KBM-7 (cell line): ENCODE results near the gene RAB5B.

Experiments used
- DNase-seq: peaks from one replicate; pipeline ENCODE4 v3.0.0-alpha.2; 2015
- in situ Hi-C: fragments of 300-500 bp; cut with MboI; formaldehyde crosslinking; loops from 2 replicates; pipeline ENCODE4 v1.14.3; 2020; ENCODE audit warnings: low sequenced_read_pairs, low pct_unique_long_range_greater_than_20kb, mixed read lengths

RAB5B gene

DNA sequence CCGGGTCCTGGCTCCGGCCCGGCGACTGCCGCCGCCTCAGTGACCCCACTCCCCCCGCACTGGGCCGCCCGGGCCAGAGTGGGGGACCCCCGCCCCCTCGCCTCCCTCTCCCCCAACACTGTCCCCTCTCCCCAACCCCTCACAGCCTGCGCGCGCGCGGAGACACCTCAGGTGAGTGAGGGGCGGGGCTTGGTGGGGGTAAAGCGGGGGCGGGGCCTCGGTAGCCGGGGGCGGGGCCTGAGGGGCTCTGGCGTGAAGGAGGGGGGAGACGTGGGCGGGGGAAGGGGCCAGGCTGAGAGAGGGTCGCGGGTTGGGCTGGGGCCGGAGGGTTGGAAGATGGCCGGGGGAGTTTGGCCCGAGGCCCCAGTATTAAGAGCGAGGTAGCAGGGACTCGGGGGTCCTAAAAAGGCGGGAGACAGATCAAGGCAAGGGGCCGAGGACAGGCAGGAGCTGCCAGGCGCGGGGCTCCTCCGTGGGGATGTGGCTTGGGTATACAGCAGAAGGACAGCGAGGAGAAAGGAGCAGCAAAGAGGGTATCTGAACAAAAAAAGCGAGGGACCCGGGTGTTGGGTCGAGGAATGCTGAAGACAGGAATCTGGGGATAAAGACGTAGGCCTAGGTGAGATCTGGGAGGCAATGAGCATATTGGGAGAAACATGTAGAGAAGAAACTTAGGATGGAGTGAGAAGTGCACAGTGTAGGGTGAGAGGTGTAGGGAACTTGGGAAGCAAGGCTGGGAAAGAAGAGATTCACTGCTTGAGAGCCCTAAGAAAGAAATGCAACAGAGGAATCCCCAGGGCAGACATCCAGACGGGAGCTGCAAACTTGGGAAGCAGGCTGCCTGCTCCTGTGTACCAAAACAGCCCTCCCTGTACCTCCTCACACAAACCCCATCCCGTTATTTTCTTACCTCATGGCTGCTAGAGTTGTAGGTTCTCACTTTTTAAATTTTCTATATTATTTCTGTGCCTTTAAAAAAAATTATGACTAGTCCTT lies 34.0 kb downstream of the RAB5B start:
- in situ Hi-C loops = no loop called here
- no peak for DNase-seq

DNA sequence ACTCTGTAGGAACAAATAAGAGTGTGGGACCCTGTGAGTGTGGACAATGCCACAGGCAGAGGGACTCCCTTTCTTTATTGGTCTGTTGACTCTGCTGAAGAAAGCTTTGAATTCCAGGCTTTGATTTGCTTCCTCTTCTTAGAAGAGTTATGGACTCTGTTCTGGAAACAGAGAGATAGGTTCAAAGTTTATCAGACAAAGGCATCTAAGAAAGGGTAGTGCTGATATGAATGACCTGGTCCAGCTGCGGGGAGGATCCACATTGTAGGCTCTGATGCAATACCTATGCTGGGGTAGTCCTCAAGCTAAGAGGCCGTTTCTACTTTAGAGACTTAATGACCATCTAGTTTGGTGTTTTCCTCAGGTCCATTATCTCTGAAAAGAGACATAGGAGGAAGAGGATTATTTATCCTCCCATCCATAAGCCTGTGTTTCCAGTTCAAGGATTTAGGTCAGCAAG lies 36.3 kb downstream of the RAB5B start:
- in situ Hi-C loops = no loop called here
- DNase-seq = no peak

DNA sequence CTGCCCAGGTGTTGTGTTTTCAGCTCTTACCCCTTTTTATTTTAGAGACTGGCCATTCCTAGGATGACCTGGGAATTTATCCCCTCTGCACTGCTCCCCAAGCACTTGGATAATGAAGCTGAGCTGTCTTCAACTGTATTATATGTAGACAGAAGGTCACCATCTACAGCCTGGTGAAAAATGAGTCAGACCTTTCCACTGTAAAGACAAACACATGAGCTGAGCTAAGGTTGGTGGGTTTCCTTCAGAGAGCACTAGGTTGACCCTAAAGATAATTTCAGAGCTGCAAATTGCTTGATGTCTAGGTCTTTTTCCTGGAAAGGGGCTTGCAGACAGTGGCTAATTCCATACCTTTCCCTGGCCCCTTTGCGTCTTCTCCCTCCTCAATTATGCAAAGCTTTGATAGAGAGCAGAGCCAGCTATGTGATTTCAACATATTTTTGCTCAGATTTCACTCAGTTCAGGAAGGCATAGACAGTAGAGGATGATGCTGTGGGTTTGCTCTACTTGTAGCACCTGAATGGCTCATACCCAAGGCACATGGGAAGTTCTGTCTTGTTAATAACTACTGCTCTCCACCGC lies 37.7 kb downstream of the RAB5B start:
- no peak for DNase-seq
- in situ Hi-C loops = no loop called here

DNA sequence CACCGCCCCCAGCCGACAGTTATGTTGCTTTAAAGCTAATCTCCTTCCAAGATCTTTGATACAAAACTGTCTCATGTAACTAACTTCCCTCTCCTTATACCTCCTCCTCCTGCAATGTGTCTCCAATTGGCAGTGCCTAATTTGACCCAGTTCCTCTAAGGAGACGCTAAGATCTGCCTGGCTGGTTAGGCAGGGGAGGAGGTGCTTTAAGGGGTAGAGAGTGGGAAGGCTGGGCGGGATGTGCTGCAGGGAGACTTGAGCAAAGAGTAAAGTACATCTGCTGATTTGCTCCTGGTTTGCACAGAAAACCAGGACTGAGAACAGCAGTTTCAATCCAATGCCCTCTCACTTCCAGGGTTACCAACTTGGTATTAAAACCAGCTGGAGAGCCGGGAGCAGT lies 39.6 kb downstream of the RAB5B start:
- in situ Hi-C loops = no loop called here
- DNase-seq = peak; percentile 67

DNA sequence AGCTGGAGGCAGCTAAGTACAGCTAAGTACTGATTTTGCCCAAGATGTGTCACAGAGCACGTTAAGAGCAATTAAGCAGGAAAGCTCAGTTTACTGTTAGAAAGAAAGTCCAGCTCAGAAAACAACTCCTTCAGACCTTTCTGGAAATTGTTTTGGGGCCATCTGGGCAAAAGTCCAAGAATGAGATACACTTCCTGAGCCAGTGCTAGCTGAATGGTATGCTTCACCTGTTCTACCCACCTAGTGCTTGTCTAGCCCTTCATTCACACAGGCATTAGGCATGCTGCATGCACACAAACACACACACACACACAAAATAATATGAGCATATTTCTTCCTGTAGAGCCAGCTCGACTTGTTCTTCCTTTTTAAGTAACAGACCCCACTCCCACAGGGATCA lies 40.3 kb downstream of the RAB5B start:
- in situ Hi-C loops = no loop called here
- DNase-seq = no peak

DNA sequence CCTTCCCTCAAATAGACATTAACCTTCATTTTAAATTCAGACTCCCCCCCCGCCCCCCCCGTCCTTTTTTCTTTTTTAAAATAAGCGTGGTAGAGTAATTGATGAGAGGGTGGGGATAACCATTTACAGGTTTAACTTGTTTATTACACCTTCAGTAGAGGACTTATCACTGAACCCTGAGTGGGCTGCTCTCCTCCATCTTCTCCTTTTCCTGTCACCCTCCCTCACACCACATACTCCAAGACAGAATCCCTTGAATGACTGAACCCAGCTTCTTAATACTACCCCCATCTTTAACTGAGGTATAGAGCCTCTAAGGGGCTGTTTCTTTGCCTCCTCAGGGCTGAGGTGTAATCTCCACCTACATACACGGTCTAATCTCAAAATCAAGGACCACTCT lies 43.3 kb downstream of the RAB5B start:
- in situ Hi-C loops = no loop called here
- DNase-seq = no peak

DNA sequence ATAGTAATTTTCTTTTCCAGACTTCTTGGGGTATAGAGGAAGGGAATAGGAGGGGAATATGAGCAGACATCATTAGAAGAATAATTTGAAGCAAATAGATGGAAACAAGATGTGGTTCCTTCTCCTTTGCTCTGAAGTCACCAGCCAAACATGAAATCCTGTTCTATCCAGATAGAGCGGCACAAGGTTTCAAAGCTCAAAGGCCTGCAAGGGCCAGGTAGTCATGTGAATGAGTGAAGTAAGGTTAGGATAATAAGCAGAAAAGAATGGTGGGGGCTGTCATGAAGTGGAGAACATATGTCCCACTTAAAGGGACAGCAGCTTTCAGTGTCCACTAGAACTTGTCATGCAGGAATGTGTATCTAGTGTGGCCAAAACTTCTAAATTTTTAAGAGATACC lies 44.5 kb downstream of the RAB5B start:
- in situ Hi-C loops = no loop called here
- no peak for DNase-seq

DNA sequence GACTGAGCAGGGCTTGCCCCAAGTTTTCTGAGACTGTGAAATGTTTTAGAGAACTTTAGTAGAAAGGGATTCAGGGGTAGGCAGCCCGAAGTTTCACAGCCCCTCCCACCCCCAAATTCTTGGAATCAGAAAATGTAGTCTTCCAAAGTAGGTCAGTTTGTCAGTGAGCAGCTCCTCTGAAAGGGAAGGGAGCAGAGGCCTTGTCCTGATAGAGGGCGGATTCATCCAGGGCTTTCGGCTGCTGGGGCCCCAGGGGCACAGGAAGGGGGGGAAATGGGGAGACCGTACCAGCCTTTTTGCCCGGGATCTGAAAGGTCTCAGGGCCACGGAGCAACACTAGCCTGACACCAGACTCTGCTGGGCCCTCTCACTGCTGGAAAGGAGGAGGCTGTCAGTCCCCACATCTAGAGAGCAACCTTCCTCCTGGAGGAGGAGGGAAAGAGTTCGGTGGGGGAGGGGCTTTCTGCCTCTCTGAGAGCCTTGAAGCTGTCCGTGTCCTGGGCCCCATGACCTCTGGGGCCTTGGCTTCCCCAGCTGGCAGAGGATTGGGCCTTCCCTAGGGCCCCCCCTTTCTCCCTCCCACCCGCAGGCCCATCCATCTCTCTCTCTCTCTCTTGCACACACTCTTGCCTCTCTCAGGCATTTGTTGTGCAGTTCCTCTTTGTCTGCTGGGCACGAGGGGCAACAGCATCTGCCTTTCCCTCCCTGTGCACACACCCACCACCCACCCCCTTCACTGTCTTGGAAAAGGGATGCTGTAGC lies 46.7 kb downstream of the RAB5B start, which contains the start of gene IKZF4:
IKZF4 (plus strand) TSS at position 621 of the 762 bp plus-strand sequence. CDS start 451 bp downstream, outside the sequence.
- DNase-seq = peak; percentile 84
- in situ Hi-C loops = no loop called here

DNA sequence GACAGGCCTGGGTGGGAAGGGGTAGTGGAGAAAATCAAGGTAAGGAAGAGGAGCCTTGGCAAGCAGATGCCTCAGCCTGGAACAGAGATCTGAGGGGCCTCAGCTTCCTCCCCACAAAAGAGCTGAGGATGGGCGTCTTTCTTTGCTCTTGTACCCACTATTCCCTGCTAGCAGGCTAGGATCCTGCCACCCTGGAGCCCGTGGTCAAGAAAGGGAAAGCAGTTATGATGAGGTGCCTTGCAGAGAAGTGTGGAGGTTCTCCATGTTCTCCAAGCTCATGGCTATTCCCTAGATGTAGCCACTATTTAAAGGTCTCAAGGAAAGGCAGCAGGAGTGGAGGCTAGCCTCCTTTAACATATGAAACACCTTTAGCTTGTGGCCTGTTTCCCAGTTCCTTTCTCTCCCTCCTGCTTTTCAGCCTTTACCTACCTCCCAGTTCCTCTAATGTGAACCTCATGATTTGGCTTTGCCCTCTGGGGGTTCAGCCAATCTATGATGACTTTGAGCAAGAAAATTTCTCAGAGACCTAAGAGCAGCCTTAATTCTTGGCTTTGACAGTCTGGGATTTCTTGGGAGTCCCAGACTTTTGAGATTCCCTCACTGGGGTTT lies 48.1 kb downstream of the RAB5B start:
- in situ Hi-C loops = no loop called here
- DNase-seq = no peak

DNA sequence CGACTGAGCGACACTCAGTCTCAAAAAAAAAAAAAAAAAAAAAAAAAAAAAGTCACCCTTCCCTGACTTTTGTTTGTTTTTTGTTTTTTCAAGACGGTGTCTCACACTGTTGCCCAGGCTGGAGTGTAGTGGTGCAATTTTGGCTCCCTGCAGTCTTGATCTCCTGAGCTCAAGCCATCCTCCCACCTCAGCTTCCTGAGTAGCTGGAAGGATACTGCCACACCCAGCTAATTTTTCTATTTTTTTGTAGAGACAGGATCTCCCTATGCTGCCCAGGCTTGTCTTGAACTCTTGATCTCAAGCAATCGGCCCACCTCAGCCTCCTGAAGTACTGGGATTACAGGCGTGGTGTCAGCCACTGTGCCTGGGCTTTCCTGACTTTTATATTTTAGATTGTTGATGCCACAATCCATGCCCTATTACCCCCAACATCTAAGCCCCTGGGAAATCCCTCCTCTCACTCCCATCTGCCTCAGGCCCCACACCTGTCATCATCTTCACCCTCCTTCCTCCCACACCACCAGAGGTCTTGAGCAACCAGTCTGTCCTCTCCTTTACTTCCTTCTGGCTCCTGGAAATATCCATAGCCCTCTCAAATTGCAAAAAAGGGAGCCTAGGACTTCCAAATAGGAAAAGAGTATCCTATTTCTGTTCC lies 54.8 kb downstream of the RAB5B start:
- in situ Hi-C loops = no loop called here
- DNase-seq = no peak

DNA sequence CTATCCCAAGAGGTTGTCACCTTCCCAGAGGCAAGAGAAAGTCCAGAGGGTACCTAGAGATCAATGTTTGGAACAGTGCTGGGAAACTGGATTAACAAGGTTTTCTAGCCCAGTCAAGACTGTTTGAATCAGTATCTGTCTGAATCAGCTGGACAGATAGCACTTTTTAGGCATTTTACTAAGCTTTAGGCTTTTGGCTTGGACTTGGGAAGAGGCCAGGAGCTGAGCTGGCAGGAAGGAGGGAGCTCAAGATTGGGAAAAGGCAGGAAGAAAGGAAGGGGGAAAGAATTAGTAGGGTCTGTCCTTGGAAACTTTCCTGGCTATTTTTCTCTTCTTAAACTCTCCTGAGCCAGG lies 55.3 kb downstream of the RAB5B start:
- in situ Hi-C loops = no loop called here

DNA sequence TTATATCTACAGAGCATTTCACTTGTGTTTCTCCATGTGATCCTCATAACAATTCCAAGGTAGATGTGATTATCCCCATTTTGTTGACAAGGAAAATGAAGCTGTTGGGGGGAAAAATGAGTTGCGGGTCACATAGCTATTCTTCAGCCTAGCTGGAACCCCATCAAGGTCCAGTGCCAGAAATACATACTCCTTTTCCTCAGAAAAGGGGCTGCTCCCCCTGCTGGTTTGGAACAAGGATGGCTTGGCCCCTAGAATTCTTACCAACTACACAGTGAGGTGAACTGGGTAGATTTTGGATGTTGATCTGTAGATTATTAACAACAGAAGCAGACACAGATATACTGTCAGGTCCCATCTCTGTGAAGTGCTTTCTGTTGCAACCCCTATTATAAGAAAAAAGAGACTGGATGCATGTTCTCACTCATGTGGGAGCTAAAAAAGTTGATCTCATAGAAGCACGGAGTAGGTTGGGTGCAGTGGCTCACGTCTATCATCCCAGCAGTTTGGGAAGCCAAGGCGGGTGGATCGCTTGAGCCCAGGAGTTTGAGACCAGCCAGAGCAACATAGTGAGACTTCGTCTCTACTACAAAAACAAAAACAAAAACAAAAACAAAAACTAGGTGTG lies 55.9 kb downstream of the RAB5B start:
- peak; percentile 63 for DNase-seq
- in situ Hi-C loops = no loop called here

More for the DNA sequence above, 55.3 kb downstream of the RAB5B start:
- no peak for DNase-seq

DNA sequence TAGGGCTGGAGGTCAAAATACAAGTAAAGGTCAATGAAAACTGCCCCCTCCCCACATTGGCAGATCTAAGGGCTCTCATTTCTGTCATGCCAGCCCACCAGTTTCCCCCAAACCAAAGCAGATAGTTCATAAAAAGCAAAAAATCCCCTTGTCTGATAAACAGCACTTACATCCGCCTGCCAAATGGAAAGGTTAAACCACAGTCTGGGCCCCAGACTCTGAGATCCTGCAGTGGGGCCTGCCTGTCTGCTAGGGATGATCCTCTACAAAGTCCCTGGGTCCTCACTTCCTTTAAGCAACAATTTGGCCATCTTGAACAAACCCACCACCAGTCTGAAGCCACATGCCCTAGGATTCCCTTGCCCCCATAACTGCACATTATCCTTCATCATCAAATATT lies 58.1 kb downstream of the RAB5B start:
- in situ Hi-C loops = no loop called here
- no peak for DNase-seq

DNA sequence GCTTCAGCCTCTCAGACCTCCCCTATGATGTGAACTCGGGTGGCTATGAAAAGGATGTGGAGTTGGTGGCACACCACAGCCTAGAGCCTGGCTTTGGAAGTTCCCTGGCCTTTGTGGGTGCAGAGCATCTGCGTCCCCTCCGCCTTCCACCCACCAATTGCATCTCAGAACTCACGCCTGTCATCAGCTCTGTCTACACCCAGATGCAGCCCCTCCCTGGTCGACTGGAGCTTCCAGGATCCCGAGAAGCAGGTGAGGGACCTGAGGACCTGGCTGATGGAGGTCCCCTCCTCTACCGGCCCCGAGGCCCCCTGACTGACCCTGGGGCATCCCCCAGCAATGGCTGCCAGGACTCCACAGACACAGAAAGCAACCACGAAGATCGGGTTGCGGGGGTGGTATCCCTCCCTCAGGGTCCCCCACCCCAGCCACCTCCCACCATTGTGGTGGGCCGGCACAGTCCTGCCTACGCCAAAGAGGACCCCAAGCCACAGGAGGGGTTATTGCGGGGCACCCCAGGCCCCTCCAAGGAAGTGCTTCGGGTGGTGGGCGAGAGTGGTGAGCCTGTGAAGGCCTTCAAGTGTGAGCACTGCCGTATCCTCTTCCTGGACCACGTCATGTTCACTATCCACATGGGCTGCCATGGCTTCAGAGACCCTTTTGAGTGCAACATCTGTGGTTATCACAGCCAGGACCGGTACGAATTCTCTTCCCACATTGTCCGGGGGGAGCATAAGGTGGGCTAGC lies 60.9 kb downstream of the RAB5B start:
- in situ Hi-C loops = no loop called here
- DNase-seq = no peak

DNA sequence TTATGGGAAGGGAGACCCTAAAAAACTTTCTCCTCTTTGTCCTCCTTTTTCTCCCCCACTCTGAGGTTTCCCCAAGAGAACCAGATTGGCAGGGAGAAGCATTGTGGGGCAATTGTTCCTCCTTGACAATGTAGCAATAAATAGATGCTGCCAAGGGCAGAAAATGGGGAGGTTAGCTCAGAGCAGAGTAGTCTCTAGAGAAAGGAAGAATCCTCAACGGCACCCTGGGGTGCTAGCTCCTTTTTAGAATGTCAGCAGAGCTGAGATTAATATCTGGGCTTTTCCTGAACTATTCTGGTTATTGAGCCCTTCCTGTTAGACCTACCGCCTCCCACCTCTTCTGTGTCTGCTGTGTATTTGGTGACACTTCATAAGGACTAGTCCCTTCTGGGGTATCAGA lies 63.3 kb downstream of the RAB5B start:
- DNase-seq = no peak
- in situ Hi-C loops = no loop called here

DNA sequence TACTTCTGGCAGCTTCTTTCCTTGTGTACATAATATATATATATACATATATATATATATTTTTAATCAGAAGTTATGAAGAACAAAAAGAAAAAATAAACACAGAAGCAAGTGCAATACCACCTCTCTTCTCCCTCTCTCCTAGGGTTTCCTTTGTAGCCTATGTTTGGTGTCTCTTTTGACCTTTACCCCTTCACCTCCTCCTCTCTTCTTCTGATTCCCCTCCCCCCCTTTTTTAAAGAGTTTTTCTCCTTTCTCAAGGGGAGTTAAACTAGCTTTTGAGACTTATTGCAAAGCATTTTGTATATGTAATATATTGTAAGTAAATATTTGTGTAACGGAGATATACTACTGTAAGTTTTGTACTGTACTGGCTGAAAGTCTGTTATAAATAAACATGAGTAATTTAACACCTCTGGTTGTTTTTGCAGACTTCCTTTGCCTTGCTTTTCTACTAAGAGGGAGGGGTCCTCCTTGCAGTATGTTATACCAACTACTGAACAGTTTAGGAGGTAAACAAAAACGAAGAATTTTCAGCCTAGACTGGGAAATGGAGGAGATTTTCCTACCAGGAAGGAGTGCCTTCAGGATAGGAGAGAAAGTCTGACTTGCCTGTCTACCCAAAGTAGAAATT lies 64.3 kb downstream of the RAB5B start:
- in situ Hi-C loops = no loop called here
- DNase-seq = no peak

DNA sequence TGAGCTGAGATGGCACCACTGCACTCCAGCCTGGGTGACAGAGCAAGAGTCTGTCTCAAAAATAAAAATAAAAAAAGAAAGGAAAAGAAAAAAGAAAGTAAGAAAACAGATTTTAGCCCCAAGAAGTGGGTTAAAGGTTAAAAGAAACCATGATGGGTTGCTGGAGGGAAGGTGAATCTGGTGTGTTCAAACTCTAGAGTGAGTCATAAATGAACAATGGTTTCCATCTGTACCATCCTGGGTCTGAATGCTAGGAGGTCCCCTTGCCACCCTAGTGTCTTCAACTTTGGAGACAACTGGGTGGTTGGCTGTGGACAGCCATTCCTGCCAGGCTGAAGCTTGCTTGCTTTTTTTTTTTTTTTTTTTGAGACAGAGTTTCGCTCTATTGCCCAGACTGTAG lies 66.3 kb downstream of the RAB5B start:
- no peak for DNase-seq
- in situ Hi-C loops = no loop called here
